AG09309 (cell line): ENCODE measurements around the gene SDK1.

Experiments
- DNase-seq: peaks from one replicate; pipeline ENCODE4 v3.0.0-alpha.2; 2010; ENCODE audit warnings: low read depth
- H3K4me3 ChIP-seq: 2 replicates; pipeline ENCODE4 v1.5.1; 2011; ENCODE audit warnings: mild to moderate bottlenecking, low read depth, low read length, moderate library complexity; ENCODE audit not compliant: control insufficient read depth
- CTCF ChIP-seq: IDR thresholded peaks from 2 replicates; pipeline ENCODE4 v1.5.1; 2011; ENCODE audit warnings: mild to moderate bottlenecking, low read depth, low read length, inconsistent platforms; ENCODE audit not compliant: insufficient read depth, control insufficient read depth; ENCODE audit errors: missing control alignments

SDK1 gene

GRCh38 chr7:3805151-3805550 lies 504.1 kb downstream of the SDK1 start:
- no peak for TF ChIP-seq CTCF
- H3K4me3 ChIP-seq = no peak overlapping the region
- no peak for DNase-seq

GRCh38 chr7:3806516-3806915 lies 505.5 kb downstream of the SDK1 start:
- no peak for TF ChIP-seq CTCF
- DNase-seq = no peak
- H3K4me3 ChIP-seq = no peak overlapping the region

GRCh38 chr7:3807824-3808223 lies 506.8 kb downstream of the SDK1 start:
- no peak for TF ChIP-seq CTCF
- H3K4me3 ChIP-seq = no peak overlapping the region
- no peak for DNase-seq

GRCh38 chr7:3821488-3821887 lies 520.4 kb downstream of the SDK1 start:
- no peak for TF ChIP-seq CTCF
- DNase-seq = no peak
- no peak overlapping the region for H3K4me3 ChIP-seq

GRCh38 chr7:3825491-3825890 lies 524.4 kb downstream of the SDK1 start:
- no peak for TF ChIP-seq CTCF
- no peak for DNase-seq

GRCh38 chr7:3832199-3832598 lies 531.1 kb downstream of the SDK1 start:
- DNase-seq = no peak
- no peak overlapping the region for H3K4me3 ChIP-seq
- TF ChIP-seq CTCF = no peak

More at GRCh38 chr7:3825491-3825890, 524.4 kb downstream of the SDK1 start:
- H3K4me3 ChIP-seq = no peak overlapping the region

GRCh38 chr7:3835109-3835508 lies 534.1 kb downstream of the SDK1 start:
- DNase-seq = no peak
- H3K4me3 ChIP-seq = no peak overlapping the region
- no peak for TF ChIP-seq CTCF
